ENCODE measurements around the gene NUP42. TPM values are rescaled to one million over a fixed set of nuclear protein-coding genes. Genes with fewer than 3 reads are reported as not detected.
A peak's percentile ranks its signal among the peaks of the same experiment; 100 is the strongest.

Gene NUP42
- total and polyA plus RNA-seq, 10 of the 15 experiments (the other 5 are each of a cell fraction or from before 2014, with no cell fraction given): 48.6 to 124 (median 74.3) TPM

GRCh38 chr7:23246555-23246954, 64.7 kb downstream of the NUP42 start, which contains the start of gene GPNMB:
TSS of gene GPNMB (plus strand) at chr7:23246775. CDS start at chr7:23246858, 83 bp downstream.
- H3K27me3 ChIP-seq (replicated peaks in 1 of 2; ENCODE audit: control insufficient read depth in 2 of 2, insufficient read depth in 2 of 2, low read length in 1 of 2): 0 out of 4 replicates have a peak, but pooled peaks cover 0 to 5% of the 10 kb centered on the region in 2 experiments
- TF ChIP-seq SIX5 (IDR thresholded peaks at IDR 0.05; ENCODE audit: low read depth, low read length, severe bottlenecking): no peak
- no peak for TF ChIP-seq ZZZ3 (IDR thresholded peaks at IDR 0.05; ENCODE audit: control insufficient read depth, insufficient read length, low read depth)
- TF ChIP-seq, protein P1, sequence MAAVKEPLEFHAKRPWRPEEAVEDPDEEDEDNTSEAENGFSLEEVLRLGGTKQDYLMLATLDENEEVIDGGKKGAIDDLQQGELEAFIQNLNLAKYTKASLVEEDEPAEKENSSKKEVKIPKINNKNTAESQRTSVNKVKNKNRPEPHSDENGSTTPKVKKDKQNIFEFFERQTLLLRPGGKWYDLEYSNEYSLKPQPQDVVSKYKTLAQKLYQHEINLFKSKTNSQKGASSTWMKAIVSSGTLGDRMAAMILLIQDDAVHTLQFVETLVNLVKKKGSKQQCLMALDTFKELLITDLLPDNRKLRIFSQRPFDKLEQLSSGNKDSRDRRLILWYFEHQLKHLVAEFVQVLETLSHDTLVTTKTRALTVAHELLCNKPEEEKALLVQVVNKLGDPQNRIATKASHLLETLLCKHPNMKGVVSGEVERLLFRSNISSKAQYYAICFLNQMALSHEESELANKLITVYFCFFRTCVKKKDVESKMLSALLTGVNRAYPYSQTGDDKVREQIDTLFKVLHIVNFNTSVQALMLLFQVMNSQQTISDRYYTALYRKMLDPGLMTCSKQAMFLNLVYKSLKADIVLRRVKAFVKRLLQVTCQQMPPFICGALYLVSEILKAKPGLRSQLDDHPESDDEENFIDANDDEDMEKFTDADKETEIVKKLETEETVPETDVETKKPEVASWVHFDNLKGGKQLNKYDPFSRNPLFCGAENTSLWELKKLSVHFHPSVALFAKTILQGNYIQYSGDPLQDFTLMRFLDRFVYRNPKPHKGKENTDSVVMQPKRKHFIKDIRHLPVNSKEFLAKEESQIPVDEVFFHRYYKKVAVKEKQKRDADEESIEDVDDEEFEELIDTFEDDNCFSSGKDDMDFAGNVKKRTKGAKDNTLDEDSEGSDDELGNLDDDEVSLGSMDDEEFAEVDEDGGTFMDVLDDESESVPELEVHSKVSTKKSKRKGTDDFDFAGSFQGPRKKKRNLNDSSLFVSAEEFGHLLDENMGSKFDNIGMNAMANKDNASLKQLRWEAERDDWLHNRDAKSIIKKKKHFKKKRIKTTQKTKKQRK (IDR thresholded peaks at IDR 0.05; ENCODE audit: low read depth, low read length): no peak
- no peak for TF ChIP-seq RAD21 (IDR thresholded peaks at IDR 0.05; ENCODE audit: insufficient read depth, low read depth, low read length)
- no peak for TF ChIP-seq TBL1XR1 (IDR thresholded peaks at IDR 0.05; ENCODE audit: low read depth, low read length)
- no peak for TF ChIP-seq CBFB (IDR thresholded peaks at IDR 0.05; ENCODE audit: low read depth)
- no peak for TF ChIP-seq SRF (IDR thresholded peaks at IDR 0.05; ENCODE audit: low read depth in 2 of 2, low read length in 2 of 2)
- TF ChIP-seq NFYA (IDR thresholded peaks at IDR 0.05; ENCODE audit: borderline replicate concordance, low read depth, low read length): no peak
- no peak for TF ChIP-seq PRDM15 (CRISPR knock-in tag; IDR thresholded peaks at IDR 0.05)
- no peaks in the 10 kb centered on the region for H3K36me3 ChIP-seq (ENCODE audit: control insufficient read depth in 2 of 2, insufficient read depth in 2 of 2, low read length in 1 of 2)
- H3K4me3 ChIP-seq: no peak within 1 kb of the TSS; the same call in 1 of the 2 replicates
- DNase-seq (ENCODE audit: low read depth, low spot score): no peak
- no peak within 1 kb of the TSS for H3K27ac ChIP-seq (ENCODE audit: control insufficient read depth, insufficient read depth)
- no TSS peak for BruUV-seq (replicated peaks)
- intact Hi-C loops (cut with micrococcal nuclease; ENCODE audit: unreplicated experiment): no loop called here
- in situ Hi-C loops (cut with MboI): no loop called here
- SMC1A ChIA-PET (ENCODE audit: uncharacterized antibody, unreplicated experiment): no interaction called here
- peaks cover 3% of the 10 kb centered on the region; the same call in 2 of the 3 replicates for H3K9me3 ChIP-seq (replicated peaks; ENCODE audit: control insufficient read depth, insufficient read depth, low read length)
- H2AFZ ChIP-seq (ENCODE audit: control insufficient read depth, low read depth, low read length): peak within 1 kb of the TSS; percentile 64
- no peak for ATAC-seq
- CTCF ChIA-PET: interaction anchor here (1.2 kb wide), 1 partner anchor 9 kb away, joined by 3 read pairs; no protein-coding TSS in a partner anchor
- H4K20me1 ChIP-seq (ENCODE audit: control insufficient read depth, insufficient read depth): no peaks in the 10 kb centered on the region
- WGBS (ENCODE audit: insufficient coverage, insufficient replicate concordance, low lambda C conversion rate, missing lambda C conversion rate): 69% methylated on average over 7 of the region's 7 CpGs
- peak within 1 kb of the TSS; percentile 94 for H3K4me2 ChIP-seq (ENCODE audit: control insufficient read depth, insufficient read depth)
- POLR2A ChIA-PET: interaction anchor here (0.7 kb wide), 1 partner anchor 11 kb away, joined by 3 read pairs; no protein-coding TSS in a partner anchor
- RAD21 ChIA-PET (ENCODE audit: unreplicated experiment): interaction anchor here (0.9 kb wide), 1 partner anchor 198 kb away, joined by 3 read pairs; no protein-coding TSS in a partner anchor
- no peaks in the 10 kb centered on the region for H3K79me2 ChIP-seq (ENCODE audit: control insufficient read depth, insufficient read depth, low read length)
- FAIRE-seq: no peak
- no peaks in the 10 kb centered on the region; the same call in 1 of the 2 replicates for H3K4me1 ChIP-seq (ENCODE audit: control insufficient read depth, insufficient read depth, low read length)
- H3K9ac ChIP-seq (ENCODE audit: control insufficient read depth, insufficient read depth, low read length): no peak within 1 kb of the TSS
